MM.1S (cell line): ENCODE data around the gene DNAH8.

Experiments
- DNase-seq: peaks from one replicate; pipeline ENCODE4 v3.0.0-alpha.2; 2015
- H2AFZ ChIP-seq: fragments of 300-600 bp; sonication (generic); 2 replicates; pipeline ENCODE4 v1.6.0; 2016; ENCODE audit warnings: antibody characterized with exemption, low read length
- H3F3A ChIP-seq: fragments of 300-600 bp; sonication (generic); 2 replicates; pipeline ENCODE4 v1.6.1; 2016; ENCODE audit warnings: mild to moderate bottlenecking, antibody characterized with exemption, low read length, moderate library complexity, mixed read lengths; ENCODE audit not compliant: insufficient read depth
- H3K27ac ChIP-seq: fragments of 300-600 bp; sonication (generic); 2 replicates; pipeline ENCODE4 v1.5.1; 2016; ENCODE audit warnings: mild to moderate bottlenecking, low read length
- H3K27me3 ChIP-seq: fragments of 300-600 bp; sonication (generic); replicated peaks from 2 replicates; pipeline ENCODE4 v1.6.0; 2016; ENCODE audit warnings: low read length; ENCODE audit not compliant: insufficient read depth
- H3K36me3 ChIP-seq: fragments of 300-600 bp; sonication (generic); replicated peaks from 2 replicates; pipeline ENCODE4 v1.6.1; 2016; ENCODE audit warnings: mild to moderate bottlenecking, low read length, mixed read lengths; ENCODE audit not compliant: insufficient read depth
- H3K4me1 ChIP-seq: fragments of 300-600 bp; sonication (generic); 2 replicates; pipeline ENCODE4 v1.6.1; 2016; ENCODE audit warnings: low read length, mixed read lengths
- H3K4me2 ChIP-seq: fragments of 300-600 bp; sonication (generic); 2 replicates; pipeline ENCODE4 v1.6.0; 2016; ENCODE audit warnings: low read depth, low read length
- H3K4me3 ChIP-seq: fragments of 300-600 bp; sonication (generic); 2 replicates; pipeline ENCODE4 v1.5.1; 2016; ENCODE audit warnings: low read length, mixed read lengths
- H3K79me2 ChIP-seq: fragments of 300-600 bp; sonication (generic); 2 replicates; pipeline ENCODE4 v1.6.1; 2016; ENCODE audit warnings: mixed run types, low read length, mixed read lengths
- H3K9ac ChIP-seq: fragments of 300-600 bp; sonication (generic); 2 replicates; pipeline ENCODE4 v1.6.1; 2016; ENCODE audit warnings: low read length, mixed read lengths
- H3K9me2 ChIP-seq: fragments of 300-600 bp; sonication (generic); replicated peaks from 2 replicates; pipeline ENCODE4 v1.6.1; 2016; ENCODE audit warnings: mild to moderate bottlenecking, low read length, mixed read lengths; ENCODE audit not compliant: insufficient read depth
- H3K9me3 ChIP-seq: fragments of 300-600 bp; sonication (generic); replicated peaks from 2 replicates; pipeline ENCODE4 v1.6.1; 2016; ENCODE audit warnings: mild to moderate bottlenecking, low read length, mixed read lengths; ENCODE audit not compliant: insufficient read depth
- H4K20me1 ChIP-seq: fragments of 300-600 bp; sonication (generic); 2 replicates; pipeline ENCODE4 v1.6.1; 2016; ENCODE audit warnings: mild to moderate bottlenecking, low read length, moderate library complexity, mixed read lengths; ENCODE audit not compliant: insufficient read depth
- EZH2 ChIP-seq: fragments of 300-600 bp; sonication (generic); optimal IDR thresholded peaks from 2 replicates; pipeline ENCODE3; 2017; ENCODE audit warnings: low read depth, mild to moderate bottlenecking, antibody characterized with exemption, low read length, mixed read lengths
- EZH2phosphoT487 ChIP-seq: fragments of 300-600 bp; sonication (generic); IDR thresholded peaks from 2 replicates; pipeline ENCODE4 v1.6.1; 2018; ENCODE audit warnings: antibody characterized with exemption, low read length
- TF ChIP-seq, protein P1 (sequence below): fragments of 300-600 bp; sonication (generic); IDR thresholded peaks from 2 replicates; pipeline ENCODE4 v1.5.1; 2016; ENCODE audit warnings: antibody characterized with exemption, low read length, mixed read lengths

The DNAH8 gene

DNA sequence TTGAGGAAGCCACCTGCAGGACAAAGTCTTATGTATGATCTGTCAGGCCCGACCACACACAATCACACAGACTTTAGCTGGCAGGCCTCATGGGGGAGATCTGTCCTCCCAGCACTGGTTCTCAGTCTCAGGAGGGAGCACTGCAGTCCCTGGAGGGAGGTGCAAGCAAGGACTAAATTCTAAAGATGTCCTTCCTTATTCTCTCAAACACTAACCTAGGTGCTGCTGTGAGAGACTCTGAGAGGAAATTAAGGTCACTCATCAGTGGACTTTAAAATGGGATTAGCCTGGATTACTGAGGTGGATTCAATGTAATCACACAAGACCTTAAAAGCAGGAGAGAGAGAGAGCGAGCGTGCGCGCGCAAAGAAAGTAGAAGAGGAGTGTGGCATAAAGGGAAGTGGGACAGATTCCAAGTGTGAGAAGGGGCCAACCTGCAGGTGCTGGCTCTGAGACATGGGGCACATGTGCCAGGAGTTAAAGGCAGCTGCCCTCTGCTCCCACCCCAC lies 26.5 kb upstream of the DNAH8 start:
- Histone ChIP-seq H3K9me2 (no peaks in the 10 kb centered on the region), H3K9me3 (no peaks in the 10 kb centered on the region), H3K4me1 (peaks cover 8% of the 10 kb centered on the region; the same call in 1 of the 2 replicates), H3K4me2 (no peak overlapping the region), H3K27me3 (no peaks in the 10 kb centered on the region), H3K4me3 (no peak overlapping the region), H3K79me2 (peaks cover 58% of the 10 kb centered on the region), H3K27ac (no peak overlapping the region), H2AFZ (no peak overlapping the region), H3F3A (no peaks in the 10 kb centered on the region), H4K20me1 (no peaks in the 10 kb centered on the region), H3K9ac (no peak overlapping the region), H3K36me3 (no peaks in the 10 kb centered on the region; the same call in 1 of the 2 replicates)
- DNase-seq = no peak
- TF ChIP-seq EZH2 (no peak), EZH2phosphoT487 (no peak)
- TF ChIP-seq, protein P1, sequence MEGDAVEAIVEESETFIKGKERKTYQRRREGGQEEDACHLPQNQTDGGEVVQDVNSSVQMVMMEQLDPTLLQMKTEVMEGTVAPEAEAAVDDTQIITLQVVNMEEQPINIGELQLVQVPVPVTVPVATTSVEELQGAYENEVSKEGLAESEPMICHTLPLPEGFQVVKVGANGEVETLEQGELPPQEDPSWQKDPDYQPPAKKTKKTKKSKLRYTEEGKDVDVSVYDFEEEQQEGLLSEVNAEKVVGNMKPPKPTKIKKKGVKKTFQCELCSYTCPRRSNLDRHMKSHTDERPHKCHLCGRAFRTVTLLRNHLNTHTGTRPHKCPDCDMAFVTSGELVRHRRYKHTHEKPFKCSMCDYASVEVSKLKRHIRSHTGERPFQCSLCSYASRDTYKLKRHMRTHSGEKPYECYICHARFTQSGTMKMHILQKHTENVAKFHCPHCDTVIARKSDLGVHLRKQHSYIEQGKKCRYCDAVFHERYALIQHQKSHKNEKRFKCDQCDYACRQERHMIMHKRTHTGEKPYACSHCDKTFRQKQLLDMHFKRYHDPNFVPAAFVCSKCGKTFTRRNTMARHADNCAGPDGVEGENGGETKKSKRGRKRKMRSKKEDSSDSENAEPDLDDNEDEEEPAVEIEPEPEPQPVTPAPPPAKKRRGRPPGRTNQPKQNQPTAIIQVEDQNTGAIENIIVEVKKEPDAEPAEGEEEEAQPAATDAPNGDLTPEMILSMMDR = no peak

DNA sequence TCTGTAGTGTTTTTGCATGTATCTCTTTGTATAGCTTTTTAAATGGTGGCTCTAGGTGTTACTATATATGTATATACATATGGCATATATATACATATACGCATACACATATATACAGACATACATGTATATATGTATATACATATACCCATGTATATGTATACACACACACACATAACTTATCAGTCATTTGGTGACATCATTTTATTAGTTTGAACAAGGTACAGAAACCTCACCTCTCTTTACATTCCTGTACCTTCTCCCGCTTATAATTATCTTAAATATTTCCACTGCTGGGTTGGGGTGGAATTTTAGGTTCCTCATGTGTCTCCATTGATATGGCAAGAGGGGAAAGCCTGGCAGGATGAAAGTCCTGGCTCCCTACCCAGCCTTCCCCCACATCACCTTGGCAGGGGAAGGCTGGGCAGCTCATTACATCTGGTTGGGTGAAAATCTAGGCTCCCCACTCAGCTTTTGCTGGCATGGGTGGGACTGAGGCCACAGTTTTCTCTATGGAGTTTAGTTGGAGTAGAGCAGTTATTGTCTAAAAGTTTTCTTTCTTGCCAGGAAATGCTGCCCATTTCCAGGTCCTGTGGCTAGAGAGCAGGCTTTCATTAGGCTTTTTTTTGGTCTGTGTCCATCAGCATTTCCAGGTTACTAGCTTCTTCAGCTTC lies 19.7 kb upstream of the DNAH8 start:
- Histone ChIP-seq H3K36me3 (no peaks in the 10 kb centered on the region), H3K9me2 (no peaks in the 10 kb centered on the region), H3K27me3 (no peaks in the 10 kb centered on the region), H3K4me1 (no peaks in the 10 kb centered on the region), H3K79me2 (peaks cover 66% of the 10 kb centered on the region), H3K9ac (no peak overlapping the region), H2AFZ (no peak overlapping the region), H3K4me3 (no peak overlapping the region), H3F3A (no peaks in the 10 kb centered on the region), H3K9me3 (no peaks in the 10 kb centered on the region), H4K20me1 (no peaks in the 10 kb centered on the region), H3K27ac (no peak overlapping the region), H3K4me2 (no peak overlapping the region)
- TF ChIP-seq, protein P1 = no peak
- TF ChIP-seq EZH2 (no peak), EZH2phosphoT487 (no peak)
- no peak for DNase-seq

DNA sequence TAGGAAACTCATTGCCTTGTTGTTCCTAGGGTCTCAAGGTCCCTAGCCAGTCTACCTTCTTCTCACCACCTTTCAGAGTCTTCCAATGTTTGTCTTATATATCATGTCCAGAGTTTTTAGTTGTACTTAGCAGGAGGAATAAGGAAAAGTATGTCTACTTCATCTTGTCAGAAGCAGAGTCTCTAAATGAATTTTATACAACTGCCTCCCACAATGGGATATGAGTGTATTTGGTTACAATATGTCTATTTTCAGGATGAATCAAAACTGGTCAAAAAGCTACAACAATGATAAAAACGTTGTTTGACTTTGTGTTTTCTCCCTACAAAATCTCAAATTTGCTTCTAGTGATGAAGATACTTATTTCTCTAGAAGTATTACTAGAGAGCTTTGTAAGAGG lies 19.2 kb upstream of the DNAH8 start:
- no peaks in the 10 kb centered on the region for H4K20me1 ChIP-seq
- no peaks in the 10 kb centered on the region for H3K9me3 ChIP-seq
- H3K4me1 ChIP-seq = no peaks in the 10 kb centered on the region
- no peaks in the 10 kb centered on the region for H3K27me3 ChIP-seq
- no peak overlapping the region for H3K4me3 ChIP-seq
- DNase-seq = no peak
- no peak overlapping the region for H2AFZ ChIP-seq
- TF ChIP-seq, protein P1 = no peak
- TF ChIP-seq EZH2phosphoT487 = no peak
- no peak for TF ChIP-seq EZH2
- no peaks in the 10 kb centered on the region for H3K9me2 ChIP-seq
- no peaks in the 10 kb centered on the region for H3F3A ChIP-seq
- no peak overlapping the region for H3K4me2 ChIP-seq
- no peak overlapping the region for H3K27ac ChIP-seq
- no peaks in the 10 kb centered on the region for H3K36me3 ChIP-seq
- H3K79me2 ChIP-seq = peaks cover 69% of the 10 kb centered on the region
- H3K9ac ChIP-seq = no peak overlapping the region
